Left lobe of liver (tissue), 2 donors: ENCODE measurements around the gene SIGMAR1. TPM values are rescaled to one million over a fixed set of nuclear protein-coding genes. Genes with fewer than 3 reads are reported as not detected.

Source experiments
- ATAC-seq: fragments of 200-7000 bp; cut with Tn5 transposase; one replicate; pipeline ENCODE4 v1.9.1; 2020; ENCODE audit warnings: mild to moderate bottlenecking, moderate library complexity
- DNase-seq: peaks from one replicate; pipeline ENCODE4 v3.0.0-alpha.2; 2020; ENCODE audit warnings: low spot score
- total RNA-seq: library from RNA; stranded (reverse); gene quantifications from one replicate; pipeline ENCODE4 v1.2.1, GENCODE V29; 2021
- donor health status: DM: no; HTN: no; CAD: no; lungs with moderate emphysema.
- donor health status: DM: no; HTN: yes; CAD: no.

SIGMAR1 gene
- total RNA-seq = 139 TPM

DNA sequence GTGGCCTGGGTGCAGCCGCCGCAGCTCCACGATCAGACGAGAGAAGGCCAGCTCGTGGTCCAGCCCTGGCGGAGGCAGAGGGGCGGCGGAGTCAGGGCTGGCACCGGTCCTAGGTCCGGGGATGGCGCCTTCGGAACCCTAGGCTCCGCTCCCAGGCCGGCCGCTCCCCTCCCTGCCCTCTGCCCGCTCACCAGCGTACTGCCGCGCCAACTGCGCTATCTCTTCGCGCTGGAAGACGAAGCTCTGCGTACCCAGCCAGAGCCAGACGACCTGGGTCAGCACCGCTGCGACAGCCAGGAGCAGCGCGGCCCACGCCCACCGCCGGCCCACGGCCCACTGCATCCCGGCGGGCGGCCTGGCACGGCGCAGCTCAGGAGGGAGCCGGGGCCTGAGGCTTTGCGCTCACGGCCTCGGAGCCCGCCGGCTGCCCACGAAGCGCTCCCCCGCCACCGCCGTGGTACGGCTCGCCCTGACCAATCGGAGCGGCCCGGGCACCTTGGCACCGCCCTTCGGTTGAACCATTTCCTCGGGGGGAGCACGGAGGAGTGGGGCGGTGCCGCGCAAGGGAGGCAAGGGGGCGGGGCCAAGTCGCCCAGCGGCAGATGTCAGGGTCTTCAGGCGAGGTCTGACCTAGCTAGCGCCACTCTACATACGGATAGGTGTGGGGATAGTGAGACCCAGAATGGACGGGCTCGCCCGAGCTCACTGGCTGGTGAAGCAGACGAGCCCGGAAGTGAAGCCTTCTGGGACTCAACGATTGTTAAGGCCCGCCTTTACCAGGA, at the start of gene SIGMAR1:
SIGMAR1 (minus strand) TSS at position 432 of the 782 bp plus-strand sequence; CDS start at position 342, 90 bp downstream.
- ATAC-seq = peak; percentile 86
- DNase-seq = peak; percentile 97

DNA sequence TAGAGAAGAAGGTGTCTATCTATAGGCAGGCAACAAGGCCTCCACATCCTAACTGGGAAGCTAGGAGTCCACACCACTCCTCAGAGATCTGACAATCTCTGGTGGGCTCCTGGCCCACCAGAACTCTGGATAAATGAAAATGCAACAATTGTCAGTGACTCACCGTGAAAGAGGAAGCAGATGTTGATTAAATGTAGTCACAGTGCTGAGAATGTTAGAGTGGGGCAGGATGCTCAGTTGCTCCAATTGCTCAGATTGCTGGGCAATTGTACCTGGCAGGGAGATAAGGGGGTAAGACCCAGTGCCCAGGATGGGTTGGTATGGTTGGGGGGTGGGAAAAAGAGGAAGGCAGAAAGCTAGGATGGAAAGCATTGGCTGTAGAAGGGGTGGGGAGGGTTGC, 49.1 kb upstream of the SIGMAR1 start:
- ATAC-seq (no peak), DNase-seq (no peak)

GRCh38 chr9:34686231-34686630, 48.6 kb upstream of the SIGMAR1 start:
- no peak for ATAC-seq

GRCh38 chr9:34685591-34685990, 48.0 kb upstream of the SIGMAR1 start:
- no peak for ATAC-seq

More at GRCh38 chr9:34686231-34686630, 48.6 kb upstream of the SIGMAR1 start:
- DNase-seq = no peak

DNA sequence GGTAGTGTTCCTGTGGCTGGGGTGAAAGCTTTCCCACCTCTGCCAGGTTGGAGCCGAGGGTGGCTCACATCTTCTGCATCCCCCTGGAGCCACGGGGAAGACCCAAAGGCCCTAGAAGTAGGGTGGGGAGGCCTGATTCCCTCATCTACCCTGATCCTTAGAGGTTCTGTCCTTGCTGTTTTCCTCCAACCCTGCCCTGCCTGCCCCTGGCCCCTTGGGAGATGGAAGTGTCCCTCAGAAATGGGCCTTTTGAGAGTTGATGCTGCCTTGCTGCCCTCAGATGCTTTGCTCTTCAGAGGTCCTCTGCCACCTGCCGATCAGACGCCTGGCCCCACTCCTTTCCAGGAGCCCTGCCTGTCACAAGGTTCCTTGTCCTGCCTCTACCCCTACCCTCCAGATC, 47.2 kb upstream of the SIGMAR1 start:
- ATAC-seq (no peak), DNase-seq (no peak)

More at GRCh38 chr9:34685591-34685990, 48.0 kb upstream of the SIGMAR1 start:
- no peak for DNase-seq

- no peak for ATAC-seq
- no peak for DNase-seq
Observed at GRCh38 chr9:34684145-34684544, 46.6 kb upstream of the SIGMAR1 start.

- ATAC-seq (no peak), DNase-seq (no peak)
Observed at GRCh38 chr9:34675869-34676268, 38.3 kb upstream of the SIGMAR1 start.

DNA sequence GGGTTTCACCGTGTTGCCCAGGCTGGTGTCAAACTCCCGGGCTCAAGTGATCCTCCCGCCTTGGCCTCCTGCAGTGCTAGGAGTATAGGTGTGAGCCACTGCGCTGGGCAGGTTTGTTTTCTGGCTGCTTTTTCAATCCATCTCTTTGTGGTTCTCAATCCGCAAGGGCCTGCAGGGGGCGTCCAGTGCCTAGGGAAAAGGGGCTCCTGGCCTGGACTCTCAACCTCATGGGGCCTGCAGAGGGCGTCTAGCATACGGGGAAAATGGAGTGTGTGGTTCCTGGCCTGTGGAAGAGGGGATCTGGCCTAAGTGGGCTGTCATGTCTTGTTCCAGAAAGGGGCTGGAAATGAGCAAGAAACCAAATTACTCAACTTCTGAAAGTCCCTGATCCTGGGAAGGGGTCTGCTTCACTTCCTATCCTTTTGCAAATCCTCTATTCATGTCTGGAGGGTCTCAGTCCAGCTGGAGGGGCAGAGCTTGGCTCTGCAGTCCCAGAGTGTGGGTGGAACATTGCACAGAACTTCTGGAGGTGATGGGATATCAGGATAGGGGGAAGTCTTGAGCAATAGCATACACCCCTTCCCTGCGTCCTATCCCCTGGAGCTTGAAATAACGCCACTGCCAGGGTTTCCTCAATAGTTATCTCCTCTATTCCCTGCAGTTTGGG, 37.6 kb upstream of the SIGMAR1 start:
- peak; percentile 84 for DNase-seq
- peak; percentile 98 for ATAC-seq

DNA sequence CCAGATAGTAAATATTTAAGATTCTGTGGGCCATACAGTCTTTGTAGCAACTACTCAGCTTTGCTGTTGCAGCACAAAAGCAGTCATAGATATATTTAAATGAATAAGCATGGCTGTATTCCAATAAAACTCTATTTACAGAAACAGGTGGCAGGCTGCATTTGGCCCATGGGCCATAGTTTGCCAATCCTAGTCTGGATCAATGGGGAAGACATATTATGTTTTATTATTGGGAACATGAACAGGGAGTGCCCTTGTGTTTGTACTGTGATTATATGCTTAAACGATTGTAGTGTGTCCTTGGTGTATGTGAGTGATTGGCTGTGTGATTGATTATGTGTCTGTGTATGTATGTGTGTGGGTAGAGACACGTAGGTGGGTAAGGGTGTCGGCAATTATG, 36.9 kb upstream of the SIGMAR1 start:
- ATAC-seq (peak; percentile 24), DNase-seq (no peak)

GRCh38 chr9:34671307-34671706, 33.7 kb upstream of the SIGMAR1 start:
- ATAC-seq (no peak), DNase-seq (no peak)

DNA sequence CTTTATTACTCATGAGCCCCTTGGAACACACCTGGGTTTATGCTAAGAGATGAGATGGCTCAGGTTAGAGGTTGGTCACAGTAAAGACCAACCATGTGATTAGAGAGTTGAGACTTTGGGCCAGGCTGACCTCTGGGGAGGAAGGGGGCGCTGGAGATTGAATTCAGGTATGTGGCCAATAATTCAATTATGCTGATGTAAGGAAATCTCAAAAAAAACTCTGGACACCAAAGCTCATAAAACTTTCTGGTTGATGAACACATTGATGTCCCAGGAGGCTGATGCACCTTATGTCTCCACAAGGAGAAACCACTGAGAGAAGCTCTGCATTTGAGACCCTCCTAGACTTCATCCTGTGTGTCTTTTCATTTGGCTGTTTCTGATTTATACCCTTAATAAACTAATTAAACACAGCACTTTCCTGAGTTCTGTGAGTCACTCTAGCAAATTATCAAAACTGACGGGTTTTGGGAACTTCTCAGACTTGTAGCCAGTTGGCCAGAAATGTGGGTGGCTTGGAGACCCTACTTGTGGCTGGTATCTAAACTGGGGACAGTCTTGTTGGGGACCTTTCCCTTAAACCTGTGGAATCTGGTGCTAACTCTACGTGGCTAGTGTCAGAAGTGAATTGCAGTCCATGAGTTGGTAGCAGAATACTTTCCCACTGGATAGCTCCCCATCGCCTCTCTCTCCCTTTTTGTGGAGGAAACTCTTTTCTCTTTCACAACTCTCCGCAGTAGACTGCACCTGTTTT, 32.4 kb upstream of the SIGMAR1 start:
- ATAC-seq (no peak), DNase-seq (no peak)

- DNase-seq (peak; percentile 97), ATAC-seq (peak; percentile 84)
Observed at GRCh38 chr9:34665381-34666250, 28.0 kb upstream of the SIGMAR1 start.

- ATAC-seq (no peak), DNase-seq (no peak)
Observed at GRCh38 chr9:34665067-34665380, 27.4 kb upstream of the SIGMAR1 start.

DNA sequence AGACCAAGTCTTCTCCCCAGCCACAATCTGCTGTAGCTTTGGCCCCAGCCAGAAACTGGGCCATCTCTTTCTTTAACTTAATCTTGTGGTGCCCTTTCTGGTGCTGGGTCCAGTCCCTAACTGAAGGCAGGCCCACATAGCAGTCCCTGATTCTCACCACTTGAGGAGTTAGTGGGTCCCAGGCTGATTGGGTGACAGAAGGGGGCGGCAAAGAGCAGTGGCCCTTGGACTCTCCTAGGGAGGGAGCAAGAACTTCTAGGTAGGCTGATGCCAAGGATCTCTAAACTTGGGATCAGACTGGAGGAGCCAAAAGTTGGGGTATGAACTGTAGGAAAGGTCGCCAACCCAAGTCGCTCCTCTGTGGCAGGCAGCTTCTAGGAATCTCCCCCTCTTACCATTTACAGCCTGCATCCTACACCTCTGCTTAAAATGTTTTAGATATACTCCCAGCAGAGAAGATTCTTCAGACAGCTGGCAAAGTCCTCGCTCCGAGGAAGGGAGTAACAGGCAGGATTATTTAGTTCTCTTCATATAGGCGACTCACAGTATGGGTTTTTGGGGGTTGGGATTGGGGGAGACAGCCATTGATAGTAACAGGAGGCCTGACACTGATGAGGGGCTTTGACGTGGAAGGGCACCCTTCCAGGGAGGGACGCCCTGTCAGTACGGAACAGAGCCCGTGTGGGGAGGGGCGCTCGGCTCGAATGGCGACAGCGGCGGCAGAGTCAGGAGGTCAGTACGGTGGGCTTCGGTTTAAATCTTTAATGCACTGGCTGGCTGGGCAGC, 26.9 kb upstream of the SIGMAR1 start:
- DNase-seq = peak; percentile 83
- ATAC-seq = peak; percentile 58

- DNase-seq = no peak
- no peak for ATAC-seq
Observed at GRCh38 chr9:34663303-34663605, 25.7 kb upstream of the SIGMAR1 start.

DNA sequence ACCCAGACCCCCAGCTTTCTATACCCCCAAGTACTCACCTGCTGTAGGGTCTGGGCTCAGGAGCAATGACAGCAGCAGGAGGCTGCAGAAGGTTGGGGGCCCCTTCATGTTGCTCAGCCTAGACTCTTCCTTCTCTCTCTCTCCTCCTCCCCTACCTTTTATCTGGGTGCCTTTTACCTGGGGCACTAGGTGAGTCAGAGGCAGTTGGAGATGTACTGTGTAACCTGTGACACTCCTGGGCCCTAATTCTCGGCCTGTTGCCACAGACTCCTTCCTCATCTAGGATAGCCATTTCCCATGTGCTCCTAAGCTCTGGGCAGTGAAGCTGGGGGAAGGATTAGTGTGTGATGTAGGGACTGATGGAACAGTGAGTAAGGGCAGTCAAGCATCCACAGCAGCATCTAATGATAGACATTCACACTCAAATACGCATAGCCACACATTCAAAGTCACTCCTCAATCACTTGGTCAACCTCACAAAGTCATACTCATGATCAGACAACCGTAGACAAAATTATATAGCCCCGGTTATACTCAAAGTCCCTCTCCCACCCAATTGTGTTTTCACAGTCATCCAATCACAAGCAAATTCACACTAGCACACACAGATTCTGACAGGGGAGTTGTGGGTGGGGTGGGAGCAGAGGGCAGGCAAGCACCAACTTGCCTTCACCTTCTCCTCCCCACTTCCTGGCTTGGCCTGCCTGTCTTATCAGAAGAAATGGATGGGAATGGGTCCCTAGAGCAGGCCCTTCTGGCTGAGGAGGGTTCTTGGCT, 25.1 kb upstream of the SIGMAR1 start, which contains the start of gene CCL27:
CCL27 (minus strand) TSS at position 132 of the 777 bp plus-strand sequence; CDS start at position 108, 24 bp downstream.
- DNase-seq = no peak
- ATAC-seq = no peak

DNA sequence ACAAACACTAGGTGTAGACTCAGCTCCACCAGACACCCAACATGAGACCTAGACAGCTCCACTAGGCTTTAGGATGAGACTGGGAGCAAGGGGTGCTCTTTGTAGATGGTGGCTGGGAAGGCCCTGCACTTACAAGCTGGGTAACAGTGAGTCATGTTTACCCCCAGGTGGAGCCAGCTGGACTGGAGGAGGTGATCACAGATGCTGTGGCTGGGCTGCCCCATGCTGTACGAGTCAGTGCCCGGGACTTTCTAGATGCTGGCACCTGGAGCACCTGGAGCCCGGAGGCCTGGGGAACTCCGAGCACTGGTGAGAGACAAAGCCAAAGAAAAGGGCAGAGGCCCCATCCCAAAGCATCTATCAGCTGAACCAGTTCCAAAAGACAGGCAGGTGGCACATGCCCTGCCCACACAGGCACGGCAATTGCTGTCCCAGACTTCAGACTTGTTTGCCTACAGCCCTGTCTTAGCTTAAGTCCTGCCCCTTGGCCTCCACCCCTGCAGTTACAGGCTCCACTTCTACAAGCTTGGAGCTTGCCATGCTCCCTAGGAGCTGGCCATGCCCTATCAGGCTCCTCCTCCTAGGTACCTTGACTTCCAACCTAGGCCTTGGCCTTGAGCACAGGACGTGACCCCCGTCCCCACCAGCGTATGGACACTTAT, 22.1 kb upstream of the SIGMAR1 start:
- no peak for ATAC-seq
- no peak for DNase-seq

GRCh38 chr9:34658461-34658860, 20.9 kb upstream of the SIGMAR1 start:
- DNase-seq (no peak), ATAC-seq (no peak)

DNA sequence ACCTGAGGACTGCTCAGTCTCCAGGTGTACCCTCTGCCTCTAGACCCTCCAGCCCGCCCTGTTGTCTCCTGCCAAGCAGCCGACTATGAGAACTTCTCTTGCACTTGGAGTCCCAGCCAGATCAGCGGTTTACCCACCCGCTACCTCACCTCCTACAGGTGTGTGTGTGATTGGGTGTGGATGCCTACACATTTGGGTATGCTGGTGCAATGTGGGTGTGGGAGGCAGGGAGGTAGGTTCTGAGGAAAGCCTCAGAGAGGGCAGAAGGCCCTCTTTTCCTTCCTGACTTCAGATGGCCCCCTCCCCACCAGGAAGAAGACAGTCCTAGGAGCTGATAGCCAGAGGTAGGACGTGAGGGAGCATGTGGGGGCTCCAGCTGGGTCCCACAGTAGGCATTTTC, 19.4 kb upstream of the SIGMAR1 start:
- DNase-seq (no peak), ATAC-seq (no peak)
